Duodenal mucosa (tissue), 2 donors: ENCODE measurements around the gene NR4A1.

Experiments used
- H3K27ac ChIP-seq: one replicate; pipeline ENCODE4 v1.7.0; 2013; ENCODE audit warnings: low read depth, low read length
- H3K27me3 ChIP-seq, 2 donors: one replicate each; pipeline ENCODE4 v1.7.0; 2013; ENCODE audit warnings: low read length in 2 of 2, control low read depth in 1 of 2; ENCODE audit not compliant: insufficient read depth in 2 of 2, control insufficient read depth in 1 of 2
- H3K36me3 ChIP-seq, 2 donors: one replicate each; pipeline ENCODE4 v1.7.0; 2013; ENCODE audit warnings: low read length in 2 of 2, control low read depth in 1 of 2; ENCODE audit not compliant: insufficient read depth in 2 of 2, control insufficient read depth in 1 of 2
- H3K4me1 ChIP-seq, 2 donors: one replicate each; pipeline ENCODE4 v1.7.0; 2013; ENCODE audit warnings: low read length in 2 of 2, control low read depth in 1 of 2; ENCODE audit not compliant: insufficient read depth in 2 of 2, control insufficient read depth in 1 of 2
- H3K4me3 ChIP-seq, 2 donors: one replicate each; pipeline ENCODE4 v1.7.0; 2013; ENCODE audit warnings: low read length in 2 of 2, low read depth in 1 of 2
- H3K9ac ChIP-seq, 2 donors: one replicate each; pipeline ENCODE4 v1.7.0; 2013; ENCODE audit warnings: low read length in 2 of 2, low read depth in 1 of 2
- H3K9me3 ChIP-seq, 2 donors: one replicate each; pipeline ENCODE4 v1.7.0; 2013; ENCODE audit warnings: low read length in 2 of 2, control low read depth in 1 of 2; ENCODE audit not compliant: control insufficient read depth in 1 of 2

NR4A1 gene

DNA sequence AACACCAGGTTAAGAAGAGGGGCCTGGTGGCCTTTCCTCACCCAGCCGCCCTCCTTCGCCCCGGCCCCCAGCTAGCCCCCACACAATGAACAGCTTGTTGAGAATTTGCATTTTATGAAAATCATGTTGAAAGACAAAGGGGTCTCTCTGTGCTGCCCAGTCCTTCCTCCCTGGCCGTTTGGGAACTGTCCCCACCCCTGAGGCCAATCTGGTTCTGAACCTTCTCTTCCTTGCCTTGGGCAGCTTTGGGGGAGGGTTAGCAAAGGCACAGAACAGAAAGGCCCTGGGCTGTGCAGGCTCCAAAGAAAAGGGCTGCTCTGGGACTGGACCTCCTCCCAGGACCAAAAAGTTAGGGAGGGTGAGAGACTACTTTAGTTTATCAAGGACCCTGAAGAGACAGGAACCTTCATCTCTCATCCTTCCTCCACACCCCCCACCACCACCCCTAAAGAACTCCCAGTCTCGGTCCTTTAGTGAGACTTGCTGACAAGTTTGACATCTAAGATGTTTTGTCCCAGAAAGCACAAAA is 43.2 kb upstream of the NR4A1 start:
- H3K4me1 ChIP-seq, result peaks cover 0 to 36% of the 10 kb centered on the region in 2 donors
- H3K4me3 ChIP-seq, result peak overlapping the region in 1 of 2 donors; percentile 64
- H3K9ac ChIP-seq, result peak overlapping the region in 1 of 2 donors; percentile 24
- H3K36me3 ChIP-seq, result no peaks in the 10 kb centered on the region
- no peaks in the 10 kb centered on the region for H3K9me3 ChIP-seq
- H3K27me3 ChIP-seq, result peaks cover 19 to 20% of the 10 kb centered on the region in 2 donors
- peak overlapping the region; percentile 52 for H3K27ac ChIP-seq

DNA sequence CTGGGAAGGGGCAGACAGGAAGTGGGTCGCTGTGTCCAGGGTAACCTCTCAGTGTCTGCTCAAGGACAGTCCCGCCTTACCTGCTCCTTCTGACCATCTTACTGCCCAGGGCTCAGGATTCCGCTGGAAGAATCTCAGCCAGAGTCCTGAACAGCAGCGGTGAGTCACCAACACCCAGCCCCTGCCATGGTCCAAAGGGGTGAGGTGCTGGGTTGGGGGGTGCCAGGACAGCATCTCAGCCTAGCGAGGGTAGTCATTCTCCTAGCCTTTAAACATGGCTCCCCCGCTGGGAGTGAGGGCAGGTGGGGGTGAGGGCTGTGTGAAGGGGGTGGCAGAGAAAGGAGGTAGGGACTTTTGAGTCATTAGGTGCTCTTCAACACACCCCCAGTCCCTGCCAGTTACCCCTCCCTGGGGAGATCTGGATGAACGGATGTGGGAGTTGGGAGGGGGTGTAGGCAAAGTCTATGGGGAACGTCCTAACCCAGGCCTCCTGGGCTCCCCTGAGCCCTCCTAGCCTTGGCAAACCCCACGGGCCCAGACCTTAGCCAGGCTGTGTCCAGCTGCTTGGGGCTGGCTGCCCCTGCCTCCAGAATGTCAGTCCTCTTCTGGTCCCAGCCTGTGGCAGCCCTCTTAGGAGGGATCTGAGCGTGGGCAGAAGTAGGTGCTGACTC is 42.0 kb upstream of the NR4A1 start:
- Histone ChIP-seq H3K27me3 (peaks cover 18 to 20% of the 10 kb centered on the region in 2 donors), H3K27ac (peak overlapping the region; percentile 27), H3K9me3 (no peaks in the 10 kb centered on the region), H3K36me3 (peaks cover 0 to 5% of the 10 kb centered on the region in 2 donors), H3K4me3 (no peak overlapping the region), H3K4me1 (peaks cover 0 to 36% of the 10 kb centered on the region in 2 donors), H3K9ac (no peak overlapping the region)

DNA sequence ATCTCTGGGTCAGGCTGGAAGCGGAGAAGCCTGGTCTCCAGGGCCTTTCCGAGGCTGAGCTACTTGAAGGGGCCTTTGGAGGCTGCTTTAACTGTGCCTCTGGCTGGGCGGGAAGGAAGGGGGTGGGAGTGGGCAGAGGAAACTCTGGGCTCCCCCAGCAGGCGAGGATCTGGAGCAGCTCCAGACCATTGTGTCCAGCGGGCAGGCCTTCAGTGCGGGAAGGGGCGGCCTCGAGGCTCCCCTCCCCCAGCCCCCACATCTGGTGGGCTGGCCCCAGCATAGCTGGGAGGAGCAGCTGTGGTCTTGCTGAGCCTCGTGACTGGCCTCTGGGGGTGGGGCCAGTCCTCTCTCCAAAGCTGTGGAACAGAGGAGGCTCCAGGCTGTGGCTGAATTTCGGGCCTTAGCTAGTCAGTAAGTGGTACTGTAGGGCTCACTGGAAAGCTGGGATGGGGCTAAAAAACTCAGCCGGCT is 41.1 kb upstream of the NR4A1 start:
- no peaks in the 10 kb centered on the region for H3K9me3 ChIP-seq
- H3K4me3 ChIP-seq, result no peak overlapping the region
- H3K4me1 ChIP-seq, result peaks cover 0 to 36% of the 10 kb centered on the region in 2 donors
- peak overlapping the region; percentile 14 for H3K27ac ChIP-seq
- H3K36me3 ChIP-seq, result peaks cover 0 to 8% of the 10 kb centered on the region in 2 donors
- peak overlapping the region in 1 of 2 donors; percentile 38 for H3K9ac ChIP-seq
- H3K27me3 ChIP-seq, result peaks cover 9 to 16% of the 10 kb centered on the region in 2 donors

DNA sequence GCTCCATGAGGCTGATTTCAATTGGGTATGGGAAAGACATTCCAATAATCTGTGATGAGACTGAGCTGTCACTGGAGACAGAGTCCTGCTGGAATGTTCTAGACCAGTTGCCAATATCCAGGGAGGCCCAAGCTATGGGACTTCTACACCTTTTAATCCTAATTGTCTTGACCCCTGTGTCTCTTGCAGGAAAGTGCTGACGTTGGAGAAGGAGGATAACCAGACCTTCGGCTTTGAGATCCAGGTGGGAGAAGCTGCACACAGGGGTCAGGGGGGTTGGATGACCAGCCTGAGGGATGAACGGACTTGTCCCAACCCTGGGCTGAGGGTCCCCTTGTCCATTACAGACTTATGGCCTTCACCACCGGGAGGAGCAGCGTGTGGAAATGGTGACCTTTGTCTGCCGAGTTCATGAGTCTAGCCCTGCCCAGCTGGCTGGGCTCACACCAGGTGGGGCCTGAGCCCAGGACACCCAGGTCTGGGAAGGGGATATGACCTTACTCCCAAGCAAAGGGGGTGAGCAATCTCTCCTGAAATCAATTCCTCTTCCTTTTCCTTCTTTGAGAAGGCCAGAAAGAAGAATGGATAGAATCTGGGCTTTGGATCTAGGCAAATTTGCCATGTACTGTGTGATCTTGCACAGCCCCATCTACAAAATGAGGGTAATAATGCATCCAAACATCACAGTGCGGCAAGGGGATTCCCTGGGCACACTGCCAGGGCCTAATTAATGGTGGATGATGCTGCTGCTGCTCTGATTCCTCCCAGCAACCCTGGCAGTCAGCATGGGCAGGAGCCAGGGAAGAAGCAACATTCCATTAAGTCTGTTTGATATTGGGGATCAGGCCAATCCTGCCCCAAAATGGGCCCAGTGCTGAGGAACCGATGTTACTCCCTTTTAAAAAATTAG is 40.3 kb upstream of the NR4A1 start:
- H3K36me3 ChIP-seq, result peaks cover 0 to 8% of the 10 kb centered on the region in 2 donors
- H3K9me3 ChIP-seq, result no peaks in the 10 kb centered on the region
- H3K27ac ChIP-seq, result peak overlapping the region; percentile 50
- H3K27me3 ChIP-seq, result peaks cover 6 to 15% of the 10 kb centered on the region in 2 donors
- no peak overlapping the region for H3K9ac ChIP-seq
- peaks cover 0 to 30% of the 10 kb centered on the region in 2 donors for H3K4me1 ChIP-seq
- H3K4me3 ChIP-seq, result no peak overlapping the region

DNA sequence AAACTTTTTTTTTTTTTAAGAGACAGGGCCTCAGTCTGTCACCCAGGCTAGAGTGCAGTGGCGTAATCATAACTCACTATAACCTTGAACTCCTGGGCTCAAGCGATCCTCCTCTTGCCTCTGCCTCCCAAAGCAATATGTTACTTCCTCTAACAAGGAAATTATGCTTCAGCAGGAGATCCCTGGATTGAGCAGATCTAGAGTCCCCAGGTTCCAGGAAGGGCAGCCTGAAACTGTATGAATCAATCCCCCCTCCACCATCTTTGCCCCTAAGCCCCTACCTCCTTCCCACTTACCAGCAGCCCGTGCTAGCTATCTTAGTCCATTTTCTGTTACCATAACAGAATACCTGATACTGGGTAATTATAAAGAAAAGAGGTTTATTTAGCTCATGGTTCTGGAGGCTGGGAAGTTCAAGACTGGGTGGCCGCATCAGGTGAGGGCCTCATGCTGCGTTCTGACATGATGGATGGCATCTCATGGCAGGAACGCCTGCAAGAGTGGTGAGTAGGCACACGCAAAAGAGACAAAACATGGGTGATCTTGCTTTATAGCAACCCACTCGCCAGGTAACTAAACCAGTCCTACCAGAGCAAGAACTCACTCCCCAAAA is 39.5 kb upstream of the NR4A1 start:
- peaks cover 0 to 11% of the 10 kb centered on the region in 2 donors for H3K27me3 ChIP-seq
- H3K9ac ChIP-seq, result no peak overlapping the region
- peaks cover 0 to 8% of the 10 kb centered on the region in 2 donors for H3K36me3 ChIP-seq
- no peak overlapping the region for H3K4me3 ChIP-seq
- H3K9me3 ChIP-seq, result no peaks in the 10 kb centered on the region
- H3K4me1 ChIP-seq, result peaks cover 0 to 25% of the 10 kb centered on the region in 2 donors
- no peak overlapping the region for H3K27ac ChIP-seq

DNA sequence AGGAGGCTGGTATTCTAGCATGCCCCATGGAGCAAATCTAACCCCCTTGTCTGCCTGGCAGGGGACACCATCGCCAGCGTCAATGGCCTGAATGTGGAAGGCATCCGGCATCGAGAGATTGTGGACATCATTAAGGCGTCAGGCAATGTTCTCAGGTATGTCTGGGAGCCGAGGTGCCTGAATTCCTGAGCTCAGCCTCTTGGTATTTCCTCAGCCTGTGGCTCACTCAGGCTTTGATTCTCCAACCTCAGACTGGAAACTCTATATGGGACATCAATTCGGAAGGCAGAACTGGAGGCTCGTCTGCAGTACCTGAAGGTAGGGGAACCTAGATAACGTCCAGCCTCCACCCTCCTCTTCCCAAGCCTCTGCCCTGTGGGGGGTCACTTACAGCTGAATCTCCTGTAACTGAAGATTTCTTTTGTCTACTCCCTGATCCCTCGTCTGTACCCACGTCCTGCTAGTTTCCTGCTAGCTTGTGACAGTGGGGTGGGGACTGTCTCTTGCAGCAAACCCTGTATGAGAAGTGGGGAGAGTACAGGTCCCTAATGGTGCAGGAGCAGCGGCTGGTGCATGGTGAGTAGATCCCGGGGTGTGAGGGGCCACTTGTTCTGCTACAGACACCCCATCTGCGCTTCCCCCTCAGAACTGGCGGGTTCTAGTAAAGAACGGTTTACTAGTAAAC is 37.5 kb upstream of the NR4A1 start:
- H3K36me3 ChIP-seq, result peaks cover 0 to 8% of the 10 kb centered on the region in 2 donors
- peaks cover 0 to 14% of the 10 kb centered on the region in 2 donors for H3K4me1 ChIP-seq
- H3K27ac ChIP-seq, result no peak overlapping the region

DNA sequence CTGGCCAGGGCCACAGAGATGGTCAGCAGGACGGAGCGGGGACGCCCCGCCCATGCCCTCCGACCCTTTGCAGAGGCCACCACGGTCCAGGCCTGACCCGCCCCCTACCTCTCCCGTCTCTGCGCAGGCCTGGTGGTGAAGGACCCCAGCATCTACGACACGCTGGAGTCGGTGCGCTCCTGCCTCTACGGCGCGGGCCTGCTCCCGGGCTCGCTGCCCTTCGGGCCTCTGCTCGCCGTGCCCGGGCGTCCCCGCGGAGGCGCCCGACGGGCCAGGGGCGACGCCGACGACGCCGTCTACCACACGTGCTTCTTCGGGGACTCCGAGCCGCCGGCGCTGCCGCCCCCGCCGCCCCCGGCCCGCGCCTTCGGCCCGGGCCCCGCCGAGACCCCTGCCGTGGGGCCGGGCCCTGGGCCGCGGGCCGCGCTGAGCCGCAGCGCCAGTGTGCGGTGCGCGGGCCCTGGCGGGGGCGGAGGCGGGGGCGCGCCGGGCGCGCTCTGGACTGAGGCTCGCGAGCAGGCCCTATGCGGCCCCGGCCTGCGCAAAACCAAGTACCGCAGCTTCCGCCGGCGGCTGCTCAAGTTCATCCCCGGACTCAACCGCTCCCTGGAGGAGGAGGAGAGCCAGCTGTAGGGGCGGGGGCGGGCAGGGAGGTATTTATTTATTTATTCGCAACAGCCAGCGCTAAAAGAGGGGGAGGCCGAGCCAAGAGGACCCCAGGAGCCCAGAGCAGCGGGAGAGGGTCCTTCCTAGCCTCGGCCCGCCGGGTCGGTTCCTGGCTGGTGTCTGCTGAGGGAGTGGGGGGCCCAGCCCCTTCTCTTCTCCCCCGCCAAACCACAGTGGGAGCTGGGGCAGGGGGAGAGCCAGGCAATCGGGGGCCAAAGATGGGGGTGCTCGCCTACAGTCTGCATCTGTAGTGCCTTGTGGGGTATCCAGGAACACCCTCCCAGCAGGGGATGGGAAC is 36.4 kb upstream of the NR4A1 start:
- Histone ChIP-seq H3K4me3 (no peak overlapping the region), H3K27me3 (peaks cover 0 to 7% of the 10 kb centered on the region in 2 donors), H3K36me3 (peaks cover 0 to 8% of the 10 kb centered on the region in 2 donors), H3K27ac (no peak overlapping the region), H3K9ac (no peak overlapping the region), H3K9me3 (no peaks in the 10 kb centered on the region), H3K4me1 (peaks cover 0 to 8% of the 10 kb centered on the region in 2 donors)

More for the DNA sequence above, 37.5 kb upstream of the NR4A1 start:
- H3K9ac ChIP-seq, result no peak overlapping the region
- H3K4me3 ChIP-seq, result no peak overlapping the region
- H3K27me3 ChIP-seq, result peaks cover 0 to 7% of the 10 kb centered on the region in 2 donors
- no peaks in the 10 kb centered on the region for H3K9me3 ChIP-seq

DNA sequence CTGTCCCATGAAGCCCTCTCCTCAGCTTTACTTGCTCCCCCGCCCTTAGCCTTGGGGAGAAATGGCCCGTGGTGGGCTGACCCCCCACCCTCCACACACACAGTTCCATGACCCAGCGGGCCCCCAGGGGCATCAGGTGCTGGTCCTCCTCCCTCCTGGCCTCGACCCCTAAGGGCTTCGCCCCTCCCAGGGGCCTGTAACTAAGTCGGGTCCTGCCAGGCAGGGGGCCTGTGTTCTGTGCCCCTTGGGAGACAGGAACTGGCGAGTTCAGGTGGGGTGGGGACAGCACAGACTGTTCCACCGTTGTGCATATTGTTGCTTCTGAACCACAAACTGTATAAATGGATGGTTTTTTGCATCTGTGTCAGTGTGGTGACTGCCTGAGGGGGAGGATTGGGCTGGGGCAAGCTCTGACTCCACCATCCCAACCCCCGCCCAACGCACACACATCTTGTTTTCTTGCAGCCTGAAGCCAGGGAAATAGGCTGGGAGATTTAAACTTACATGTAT is 35.7 kb upstream of the NR4A1 start:
- peaks cover 0 to 7% of the 10 kb centered on the region in 2 donors for H3K27me3 ChIP-seq
- H3K9me3 ChIP-seq, result no peaks in the 10 kb centered on the region
- H3K4me3 ChIP-seq, result no peak overlapping the region
- H3K4me1 ChIP-seq, result peaks cover 3 to 7% of the 10 kb centered on the region in 2 donors
- H3K36me3 ChIP-seq, result peaks cover 0 to 8% of the 10 kb centered on the region in 2 donors
- H3K9ac ChIP-seq, result no peak overlapping the region
- no peak overlapping the region for H3K27ac ChIP-seq
